Dermis microvascular lymphatic vessel endothelial cell (primary cell): ENCODE data around the gene TXNDC11. TPM values are rescaled to one million over a fixed set of nuclear protein-coding genes. Genes with fewer than 3 reads are reported as not detected.
A peak's percentile ranks its signal among the peaks of the same experiment; 100 is the strongest.

Source experiments
- DNase-seq, 2 donors: peaks; one replicate each; pipeline versions ENCODE4 v3.0.0 to v3.0.0-alpha.2; 2010; ENCODE audit warnings: low read depth in 2 of 2
- total RNA-seq: library from RNA; depleted of rRNA; stranded (reverse); fragments of >200 nt; gene quantifications from 2 replicates; pipeline ENCODE4 v1.2.1, GENCODE V29; 2014

Gene TXNDC11
- total RNA-seq, 1 donor from 2014 or later = 17.6 TPM

DNA sequence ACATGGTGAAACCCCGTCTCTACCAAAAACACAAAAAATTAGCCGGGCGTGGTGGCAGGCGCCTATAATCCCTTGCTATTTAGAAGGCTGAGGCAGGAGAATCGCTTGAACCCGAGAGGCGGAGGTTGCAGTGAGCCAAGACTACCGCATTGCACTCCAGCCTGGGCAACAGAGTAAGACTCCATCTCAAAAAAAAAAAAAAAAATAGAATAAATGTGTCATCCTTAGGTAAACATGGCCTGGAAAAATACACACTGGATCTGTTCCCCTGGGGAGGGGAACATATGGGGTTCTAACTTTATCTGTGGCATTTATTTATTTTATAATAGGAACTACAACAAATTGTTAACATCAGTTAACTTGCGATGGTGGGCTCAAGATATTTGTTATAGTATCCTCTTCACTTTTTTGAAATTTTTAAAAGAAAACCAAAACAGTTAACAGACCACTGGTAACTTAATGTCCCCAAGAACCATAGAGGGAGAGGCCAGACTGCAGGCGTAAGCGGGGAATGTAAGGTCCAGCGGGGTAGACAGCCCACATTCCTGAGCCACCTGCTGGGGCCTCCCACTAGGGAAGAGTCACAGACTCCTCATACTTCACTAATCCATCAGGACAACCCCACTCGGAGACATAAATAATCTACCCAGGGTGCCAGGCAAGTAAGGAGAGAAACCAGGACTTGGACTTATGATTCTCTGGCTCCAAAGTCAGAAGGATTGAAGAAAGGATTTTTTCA is 12.5 kb upstream of the TXNDC11 start:
- DNase-seq = no peak

- no peak for DNase-seq
These were observed 10.2 kb upstream of the TXNDC11 start for GRCh38 chr16:11752856-11753255.

GRCh38 chr16:11750056-11750455 is 7.4 kb upstream of the TXNDC11 start:
- DNase-seq = no peak

DNA sequence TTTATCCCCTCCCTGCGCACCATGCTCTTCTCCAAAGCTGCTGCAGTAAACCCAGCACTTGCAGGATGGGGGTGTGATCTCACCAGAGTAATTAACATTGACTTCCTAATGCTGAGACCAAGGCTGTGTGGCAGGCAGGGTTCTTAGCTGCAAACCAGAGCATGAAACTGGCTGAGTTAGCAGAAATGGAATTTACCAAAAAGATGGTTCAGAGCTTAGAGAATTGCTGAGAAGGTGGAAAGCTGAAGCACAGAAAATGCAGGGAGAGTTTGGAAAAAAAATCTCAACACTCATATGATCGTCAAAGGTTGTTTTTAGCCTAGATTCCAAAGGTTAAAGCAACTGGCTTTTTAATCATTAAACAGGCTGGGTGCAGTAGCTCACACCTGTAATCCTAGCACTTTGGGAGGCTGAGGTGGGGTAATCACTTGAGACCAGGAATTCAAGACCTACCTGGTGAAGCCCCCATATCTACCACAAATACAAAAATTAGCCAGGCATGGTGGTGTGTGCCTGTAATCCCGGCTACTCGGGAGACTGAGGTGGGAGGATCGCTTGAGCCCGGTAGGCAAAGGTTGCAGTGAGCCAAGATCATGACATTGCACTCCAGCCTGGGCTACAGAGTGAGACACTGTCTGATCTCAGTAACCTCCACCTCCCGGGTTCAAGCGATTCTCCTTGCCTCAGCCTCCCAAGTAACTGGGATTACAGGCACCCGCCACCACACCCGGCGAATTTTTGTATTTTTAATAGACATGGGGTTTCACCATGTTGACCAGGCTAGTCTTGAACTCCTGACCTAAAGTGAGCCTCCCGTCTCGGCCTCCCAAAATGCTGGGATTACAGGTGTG is 6.0 kb upstream of the TXNDC11 start:
- DNase-seq = no peak

GRCh38 chr16:11747949-11748403 is 5.3 kb upstream of the TXNDC11 start:
- no peak for DNase-seq

GRCh38 chr16:11744075-11744470 is 1.4 kb upstream of the TXNDC11 start:
- DNase-seq = no peak

DNA sequence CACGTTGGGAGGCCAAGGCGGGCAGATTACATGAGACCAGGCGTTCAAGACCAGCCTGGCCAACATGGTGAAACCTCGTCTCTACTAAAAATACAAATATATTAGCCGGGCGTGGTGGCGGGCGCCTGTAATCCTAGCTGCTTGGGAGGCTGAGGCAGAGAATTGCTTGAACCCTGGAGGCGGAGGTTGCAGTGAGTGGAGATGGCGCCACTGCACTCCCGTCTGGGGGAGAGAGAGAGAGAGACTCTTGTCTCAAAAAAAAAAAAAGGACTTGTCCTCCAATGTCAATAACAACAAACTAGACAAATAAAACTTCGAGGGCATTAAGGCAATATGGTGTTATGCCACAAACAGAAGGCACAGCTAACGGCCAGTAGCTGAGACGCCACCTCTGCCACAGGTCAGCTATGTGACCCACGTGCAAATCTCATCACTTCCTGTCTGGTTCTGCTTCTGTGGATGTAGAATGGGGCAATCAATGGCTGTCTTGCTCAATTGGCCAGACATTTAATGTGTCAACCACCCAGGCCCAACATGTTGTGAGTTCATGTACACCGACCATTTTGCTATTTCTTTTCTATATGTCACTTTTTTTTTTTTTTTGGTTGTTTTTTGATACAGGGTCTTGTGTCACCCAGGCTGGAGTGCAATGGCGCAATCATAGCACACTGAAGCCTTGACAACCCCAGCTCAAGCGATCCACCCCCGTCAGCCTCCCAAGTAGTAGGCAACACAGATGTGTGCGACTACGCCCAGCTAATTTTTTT is 834 bp upstream of the TXNDC11 start:
- peak; percentile 53 to 54 for DNase-seq

DNA sequence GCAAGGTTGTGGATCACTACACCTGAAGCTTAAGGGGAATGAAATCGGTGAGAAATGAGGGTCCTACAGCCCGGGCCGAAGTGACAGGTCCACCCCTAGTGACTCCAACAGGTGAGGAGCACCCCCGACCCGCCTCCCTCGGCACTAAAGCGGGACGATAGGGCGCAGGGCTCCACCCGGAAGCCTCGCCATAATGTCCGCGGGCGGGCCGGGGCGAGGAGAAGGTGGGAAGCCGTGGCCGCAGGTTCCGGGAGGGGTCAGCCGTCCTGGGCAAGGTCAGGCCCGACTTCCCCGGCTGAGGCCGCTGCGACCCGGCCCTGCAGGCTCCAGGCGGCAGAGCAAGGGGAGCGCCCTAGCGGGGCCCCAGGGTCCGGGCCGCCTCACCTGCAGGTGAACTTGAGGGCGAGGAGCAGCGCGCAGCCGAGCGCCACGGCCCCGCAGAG is 543 bp downstream of the TXNDC11 start:
- DNase-seq = peak in 1 of 2 donors; percentile 32

DNA sequence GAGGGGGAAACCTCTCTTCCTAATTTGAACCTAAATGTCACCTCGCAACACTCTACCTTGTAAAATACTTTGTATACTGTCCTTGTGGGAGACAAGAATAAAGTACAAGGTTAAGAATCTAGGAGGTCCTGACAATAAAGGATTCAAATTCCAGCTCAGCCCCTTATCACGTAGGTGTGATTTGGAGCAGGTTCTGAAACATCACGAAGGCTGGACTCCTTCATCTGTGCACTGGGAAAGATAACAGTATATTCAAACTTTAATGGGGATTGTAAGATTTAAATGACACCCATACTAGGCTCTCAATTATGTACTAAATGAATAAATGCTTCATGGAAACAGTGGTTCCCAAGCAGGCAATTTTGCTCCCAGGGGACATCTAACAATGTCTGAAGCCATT is 2.1 kb downstream of the TXNDC11 start:
- DNase-seq = no peak

GRCh38 chr16:11738742-11739544 is 3.7 kb downstream of the TXNDC11 start:
- DNase-seq = no peak

DNA sequence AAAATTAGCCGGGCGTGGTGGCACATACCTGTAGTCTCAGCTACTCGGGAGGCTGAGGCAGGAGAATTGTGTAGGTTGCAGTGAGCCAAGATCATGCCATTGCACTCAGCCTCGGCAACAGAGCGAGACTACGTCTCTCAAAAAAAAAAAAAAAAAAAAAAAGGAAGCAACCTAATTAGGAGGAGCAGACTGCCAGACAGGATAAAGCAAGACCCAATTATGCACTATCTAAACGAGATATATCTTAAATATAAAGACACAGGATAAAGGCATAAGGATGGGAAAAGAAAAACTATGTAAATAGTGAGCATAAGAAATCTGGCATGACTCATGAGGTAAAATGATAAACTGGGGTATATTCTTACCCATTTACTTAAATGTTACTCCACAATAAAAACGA is 4.9 kb downstream of the TXNDC11 start:
- no peak for DNase-seq

DNA sequence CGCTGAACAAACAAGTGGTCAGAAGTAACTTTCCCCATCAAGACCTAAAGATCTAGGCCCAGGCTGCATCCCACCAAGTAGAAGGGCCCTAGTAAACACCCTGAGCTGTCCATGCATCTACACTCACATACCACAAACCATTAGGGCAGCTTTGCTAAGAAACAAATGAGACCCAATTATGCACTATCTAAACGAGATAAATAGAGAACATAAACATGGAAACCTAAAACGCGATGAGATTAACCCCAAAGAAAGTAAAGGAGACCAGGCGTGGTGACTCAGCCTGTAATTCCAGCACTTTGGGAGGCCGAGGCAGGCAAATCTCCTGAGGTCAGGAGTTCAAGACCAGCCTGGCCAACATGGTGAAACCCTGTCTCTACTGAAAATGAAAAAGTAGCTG is 5.8 kb downstream of the TXNDC11 start:
- no peak for DNase-seq

DNA sequence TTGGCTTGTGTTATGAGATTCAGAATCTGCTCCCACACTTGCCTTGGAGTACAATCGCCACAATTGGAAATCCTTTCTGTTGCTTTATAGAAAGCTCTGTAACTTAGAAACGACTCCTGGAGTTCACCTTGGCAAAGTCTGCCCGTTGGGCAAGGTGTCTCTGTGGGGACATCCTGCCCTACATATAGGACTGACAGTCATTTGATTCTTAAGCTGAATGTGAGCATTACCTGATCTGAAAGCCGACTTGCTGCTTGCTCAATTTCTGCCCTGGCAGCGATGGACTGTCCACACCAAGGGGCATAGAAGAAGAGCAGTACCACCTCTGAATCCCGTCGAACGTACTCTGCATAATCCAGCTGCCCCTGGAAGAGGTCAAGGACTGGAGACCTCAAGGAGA is 6.9 kb downstream of the TXNDC11 start:
- DNase-seq = no peak

DNA sequence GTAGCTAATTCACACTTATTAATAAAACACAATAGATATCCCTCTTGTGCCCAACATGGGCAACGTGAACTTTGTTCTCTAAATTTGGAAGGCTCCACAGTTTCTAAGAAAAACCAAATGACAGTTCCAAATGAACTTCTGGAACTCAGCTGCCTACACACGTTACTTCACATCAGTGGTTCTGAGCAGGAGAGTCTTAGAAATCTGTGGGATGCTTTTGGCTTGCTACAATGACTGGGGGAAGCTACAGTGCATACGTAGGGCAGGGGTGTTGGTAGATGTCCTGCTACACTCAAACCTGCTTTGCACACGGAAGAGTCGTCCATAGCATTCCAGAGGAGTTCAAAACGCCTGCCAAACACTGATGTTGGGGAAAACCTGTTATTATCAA is 8.0 kb downstream of the TXNDC11 start:
- DNase-seq = no peak

DNA sequence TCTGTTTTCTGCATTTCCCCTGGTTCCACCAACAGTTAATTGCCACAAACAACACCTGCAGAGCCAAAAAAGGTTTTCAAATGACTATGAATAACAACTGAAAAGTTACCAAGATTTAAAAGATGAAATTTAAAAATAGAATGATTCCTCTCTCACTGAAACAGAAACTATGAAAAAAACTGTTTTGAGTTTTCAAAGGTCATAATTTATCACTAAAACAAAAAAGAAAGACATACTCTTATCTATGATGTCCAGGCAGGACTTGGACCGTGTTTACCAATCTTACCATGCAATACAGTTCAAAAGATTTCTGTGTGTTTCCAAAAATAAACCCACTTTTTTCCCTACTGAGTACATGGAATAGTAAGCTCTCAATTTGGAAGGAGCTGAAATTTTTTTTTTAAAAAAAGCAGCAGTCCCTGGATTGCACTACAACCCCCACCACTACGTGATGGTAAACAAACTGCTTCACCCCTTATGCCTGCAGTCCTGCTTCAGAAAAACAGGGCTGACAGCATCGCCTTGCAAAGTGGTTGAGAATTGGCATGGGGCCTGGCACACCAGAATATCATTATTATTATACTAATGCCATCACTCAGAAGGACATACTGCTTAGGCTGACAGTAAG is 8.5 kb downstream of the TXNDC11 start:
- DNase-seq = no peak

GRCh38 chr16:11731222-11731621 is 11.4 kb downstream of the TXNDC11 start:
- no peak for DNase-seq

DNA sequence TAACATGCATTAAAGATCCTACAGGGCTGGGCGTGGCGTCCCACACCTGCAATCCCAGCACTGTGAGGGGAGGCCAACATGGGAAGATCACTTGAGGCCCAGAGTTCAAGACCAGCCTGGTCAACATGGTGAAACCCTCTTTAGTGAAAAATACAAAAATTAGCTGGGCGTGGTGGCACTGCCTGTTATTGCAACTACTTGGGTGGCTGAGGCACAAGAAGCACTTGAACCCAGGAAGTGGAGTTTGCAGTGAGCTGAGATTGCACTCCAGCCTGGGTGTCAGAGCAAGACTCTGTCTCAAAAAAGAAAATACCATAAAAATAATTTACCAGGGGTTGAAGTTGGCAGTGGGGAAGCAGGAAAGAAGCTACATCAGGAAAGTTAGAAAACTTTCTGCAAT is 12.9 kb downstream of the TXNDC11 start:
- DNase-seq = no peak

DNA sequence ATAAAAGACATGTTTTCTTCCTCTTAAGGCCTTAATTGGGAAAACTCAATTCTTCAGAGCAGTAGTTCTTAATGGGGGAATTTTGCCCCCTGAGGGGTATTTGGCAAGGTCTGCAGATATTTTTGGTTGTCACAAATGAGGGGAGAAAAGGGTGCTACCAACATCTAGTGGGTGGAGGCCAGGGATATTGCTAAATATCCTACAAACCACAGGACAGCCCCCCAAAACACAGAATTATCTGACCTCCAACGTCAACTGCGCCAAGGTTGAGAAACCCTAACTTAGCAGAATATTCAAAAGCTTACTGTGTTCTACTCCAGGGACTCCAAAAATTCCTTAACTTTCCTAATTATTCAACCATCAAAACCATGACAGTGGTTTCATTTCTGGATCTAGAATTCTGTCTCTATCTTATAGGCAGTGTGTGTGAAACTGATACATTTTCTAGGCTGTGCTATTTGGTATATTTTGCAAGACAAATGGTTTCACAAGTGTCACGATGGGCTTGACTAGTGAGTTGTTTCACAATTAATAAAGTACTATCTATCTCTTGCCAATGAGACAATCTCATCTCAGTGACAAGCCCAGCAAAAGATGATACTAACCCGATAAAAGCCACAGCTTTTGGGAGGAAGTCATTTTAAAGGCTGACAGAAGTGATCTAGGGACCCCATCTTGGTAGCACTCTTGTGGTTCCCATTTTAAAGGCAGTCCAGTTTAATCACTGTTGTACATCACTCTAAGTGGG is 14.7 kb downstream of the TXNDC11 start:
- no peak for DNase-seq

DNA sequence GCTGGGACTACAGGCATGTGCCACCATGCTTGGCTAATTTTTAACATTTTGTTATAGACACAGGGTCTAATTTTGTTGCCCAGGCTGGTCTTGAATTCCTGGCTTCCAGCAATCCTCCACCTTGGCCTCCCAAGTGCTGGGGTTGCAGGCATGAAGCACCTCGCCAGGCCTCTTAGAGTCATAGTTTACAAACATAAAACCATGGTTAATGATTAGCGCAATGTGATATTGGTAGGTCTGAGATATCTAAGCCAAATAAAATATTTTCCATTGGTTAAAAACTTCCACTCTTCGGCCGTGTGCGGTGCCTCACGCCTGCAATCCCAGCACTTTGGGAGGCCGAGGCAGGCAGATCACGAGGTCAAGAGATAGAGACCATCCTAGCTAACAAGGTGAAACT is 16.6 kb downstream of the TXNDC11 start:
- no peak for DNase-seq

DNA sequence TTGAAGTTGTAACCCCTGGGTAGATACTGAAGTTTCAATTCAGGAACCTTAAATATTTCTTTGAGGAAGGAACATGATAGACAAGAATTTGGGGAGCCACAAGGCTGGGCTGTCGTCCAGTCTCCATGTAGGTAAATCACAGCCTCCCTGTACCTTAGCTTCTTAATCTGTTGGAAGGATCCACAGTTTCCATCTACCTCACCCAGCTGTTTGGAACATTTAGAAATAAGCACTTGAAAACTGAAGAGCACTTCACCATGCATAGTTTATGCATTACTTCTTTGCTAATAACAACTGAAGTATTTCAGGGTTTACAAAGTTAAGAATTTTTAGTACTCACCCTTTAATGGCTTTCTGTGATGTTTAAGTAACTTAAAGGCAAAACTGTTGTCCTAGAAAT is 17.2 kb downstream of the TXNDC11 start:
- DNase-seq = no peak
